ENCODE results near the gene COBLL1. TPM values are rescaled to one million over a fixed set of nuclear protein-coding genes. Genes with fewer than 3 reads are reported as not detected.

The COBLL1 gene
- total and polyA plus RNA-seq, 2 donors (not counting 1 experiment from before 2014, with no cell fraction given): 10.1 to 11.9 TPM

GRCh38 chr2:164811819-164812218 is 29.8 kb downstream of the COBLL1 start:
- H3K4me2 ChIP-seq (ENCODE audit: extremely low read depth, insufficient read depth, low read length): no peak overlapping the region
- no peak for DNase-seq (ENCODE audit: low read depth in 2 of 2)
- H3K4me3 ChIP-seq (replicated peaks in 1 of 4; ENCODE audit: control extremely low read depth in 1 of 4, insufficient read depth in 1 of 4, low read depth in 3 of 4, low read length in 4 of 4): no peak overlapping the region
- H3K9me3 ChIP-seq (ENCODE audit: control insufficient read depth, insufficient read depth, low read depth, low read length): no peaks in the 10 kb centered on the region
- no peaks in the 10 kb centered on the region for H3K27me3 ChIP-seq (ENCODE audit: control insufficient read depth, insufficient read depth, low read length)
- no peak overlapping the region for H3K27ac ChIP-seq (ENCODE audit: insufficient read depth, low read length)
- H3K79me2 ChIP-seq (ENCODE audit: control insufficient read depth, insufficient read depth, low read length): no peaks in the 10 kb centered on the region
- H3K36me3 ChIP-seq (ENCODE audit: control insufficient read depth, insufficient read depth, low read length): no peaks in the 10 kb centered on the region
- no peaks in the 10 kb centered on the region for H3K4me1 ChIP-seq (ENCODE audit: control insufficient read depth, extremely low read depth, insufficient read depth, low read length)
- H2AFZ ChIP-seq (ENCODE audit: low read length): no peak overlapping the region
- no peaks in the 10 kb centered on the region for H4K20me1 ChIP-seq (ENCODE audit: control insufficient read depth, extremely low read depth, insufficient read depth, low read length)
- TF ChIP-seq EZH2 (IDR thresholded peaks at IDR 0.05; ENCODE audit: low read length, missing control alignments) (no peak), CTCF (conservative IDR thresholded peaks at IDR 0.05 in 1 of 2, IDR thresholded peaks at IDR 0.05 in 1 of 2; ENCODE audit: low read depth in 1 of 2, low read length in 2 of 2) (no peak)
- no peak overlapping the region for H3K9ac ChIP-seq (ENCODE audit: insufficient read depth, low read length)

GRCh38 chr2:164810843-164811242 is 30.8 kb downstream of the COBLL1 start:
- no peaks in the 10 kb centered on the region for H3K27me3 ChIP-seq (ENCODE audit: control insufficient read depth, insufficient read depth, low read length)
- H2AFZ ChIP-seq (ENCODE audit: low read length): no peak overlapping the region
- H3K27ac ChIP-seq (ENCODE audit: insufficient read depth, low read length): no peak overlapping the region
- no peaks in the 10 kb centered on the region for H3K9me3 ChIP-seq (ENCODE audit: control insufficient read depth, insufficient read depth, low read depth, low read length)
- TF ChIP-seq EZH2 (IDR thresholded peaks at IDR 0.05; ENCODE audit: low read length, missing control alignments) (no peak), CTCF (conservative IDR thresholded peaks at IDR 0.05 in 1 of 2, IDR thresholded peaks at IDR 0.05 in 1 of 2; ENCODE audit: low read depth in 1 of 2, low read length in 2 of 2) (no peak)
- DNase-seq (ENCODE audit: low read depth in 2 of 2): peak in 1 of 2 donors; percentile 28
- no peak overlapping the region for H3K4me2 ChIP-seq (ENCODE audit: extremely low read depth, insufficient read depth, low read length)
- no peaks in the 10 kb centered on the region for H3K36me3 ChIP-seq (ENCODE audit: control insufficient read depth, insufficient read depth, low read length)
- H4K20me1 ChIP-seq (ENCODE audit: control insufficient read depth, extremely low read depth, insufficient read depth, low read length): no peaks in the 10 kb centered on the region
- H3K79me2 ChIP-seq (ENCODE audit: control insufficient read depth, insufficient read depth, low read length): no peaks in the 10 kb centered on the region
- no peaks in the 10 kb centered on the region for H3K4me1 ChIP-seq (ENCODE audit: control insufficient read depth, extremely low read depth, insufficient read depth, low read length)
- no peak overlapping the region for H3K9ac ChIP-seq (ENCODE audit: insufficient read depth, low read length)
- no peak overlapping the region for H3K4me3 ChIP-seq (replicated peaks in 1 of 4; ENCODE audit: control extremely low read depth in 1 of 4, insufficient read depth in 1 of 4, low read depth in 3 of 4, low read length in 4 of 4)

GRCh38 chr2:164808776-164809175 is 32.8 kb downstream of the COBLL1 start:
- TF ChIP-seq CTCF (conservative IDR thresholded peaks at IDR 0.05 in 1 of 2, IDR thresholded peaks at IDR 0.05 in 1 of 2; ENCODE audit: low read depth in 1 of 2, low read length in 2 of 2) (no peak), EZH2 (IDR thresholded peaks at IDR 0.05; ENCODE audit: low read length, missing control alignments) (no peak)
- Histone ChIP-seq H3K9ac (ENCODE audit: insufficient read depth, low read length) (no peak overlapping the region), H4K20me1 (ENCODE audit: control insufficient read depth, extremely low read depth, insufficient read depth, low read length) (no peaks in the 10 kb centered on the region), H3K4me2 (ENCODE audit: extremely low read depth, insufficient read depth, low read length) (no peak overlapping the region), H3K27me3 (ENCODE audit: control insufficient read depth, insufficient read depth, low read length) (no peaks in the 10 kb centered on the region), H3K27ac (ENCODE audit: insufficient read depth, low read length) (no peak overlapping the region), H3K79me2 (ENCODE audit: control insufficient read depth, insufficient read depth, low read length) (no peaks in the 10 kb centered on the region), H3K4me1 (ENCODE audit: control insufficient read depth, extremely low read depth, insufficient read depth, low read length) (peaks cover under 1% of the 10 kb centered on the region), H2AFZ (ENCODE audit: low read length) (no peak overlapping the region), H3K9me3 (ENCODE audit: control insufficient read depth, insufficient read depth, low read depth, low read length) (no peaks in the 10 kb centered on the region), H3K4me3 (replicated peaks in 1 of 4; ENCODE audit: control extremely low read depth in 1 of 4, insufficient read depth in 1 of 4, low read depth in 3 of 4, low read length in 4 of 4) (no peak overlapping the region), H3K36me3 (ENCODE audit: control insufficient read depth, insufficient read depth, low read length) (no peaks in the 10 kb centered on the region)
- DNase-seq (ENCODE audit: low read depth in 2 of 2): peak in 1 of 2 donors; percentile 68

All from fibroblast of lung (primary cell).